ENCODE measurements around the gene SLC39A11. TPM values are rescaled to one million over a fixed set of nuclear protein-coding genes. Genes with fewer than 3 reads are reported as not detected.

Gene SLC39A11
- total RNA-seq, 6 donors from 2014 or later = 16.3 to 57.6 (median 29.5) TPM

GRCh38 chr17:72717276-72717675 is 375.2 kb downstream of the SLC39A11 start:
- no peaks in the 10 kb centered on the region for H3K27me3 ChIP-seq
- 90 to 93% methylated on average over 10 of the region's 10 CpGs for WGBS, 2 donors
- no peak overlapping the region for H3K4me3 ChIP-seq
- no peak for ATAC-seq (ENCODE audit: low FRiP score in 2 of 2)
- H3K36me3 ChIP-seq = no peaks in the 10 kb centered on the region
- TF ChIP-seq CTCF (IDR thresholded peaks at IDR 0.05) = no peak
- TF ChIP-seq POLR2AphosphoS5 (IDR thresholded peaks at IDR 0.05) = no peak
- no peak for TF ChIP-seq EP300 (IDR thresholded peaks at IDR 0.05)
- no peak for TF ChIP-seq POLR2A (IDR thresholded peaks at IDR 0.05)
- no peak overlapping the region for H3K27ac ChIP-seq
- H3K4me1 ChIP-seq = peaks cover 0 to 17% (median 0%) of the 10 kb centered on the region in 4 donors
- H3K9me3 ChIP-seq = no peaks in the 10 kb centered on the region
- no peak for DNase-seq

GRCh38 chr17:72715906-72716572 is 376.4 kb downstream of the SLC39A11 start:
- Histone ChIP-seq H3K36me3 (no peaks in the 10 kb centered on the region), H3K4me1 (peaks cover 0 to 17% (median 0%) of the 10 kb centered on the region in 4 donors), H3K27me3 (no peaks in the 10 kb centered on the region), H3K27ac (no peak overlapping the region), H3K4me3 (no peak overlapping the region), H3K9me3 (peaks cover 0 to 5% (median 1%) of the 10 kb centered on the region in 4 donors)
- DNase-seq (no peak), ATAC-seq (ENCODE audit: low FRiP score in 2 of 2) (peak in 1 of 2 donors; percentile 61)
- WGBS, 2 donors = 92 to 94% methylated on average over 23 of the region's 23 CpGs
- TF ChIP-seq POLR2AphosphoS5 (IDR thresholded peaks at IDR 0.05) (no peak), POLR2A (IDR thresholded peaks at IDR 0.05) (no peak), CTCF (IDR thresholded peaks at IDR 0.05) (no peak), EP300 (IDR thresholded peaks at IDR 0.05) (no peak)

- Histone ChIP-seq H3K27me3 (no peaks in the 10 kb centered on the region), H3K27ac (no peak overlapping the region), H3K36me3 (no peaks in the 10 kb centered on the region), H3K9me3 (peaks cover 0 to 7% (median 4%) of the 10 kb centered on the region in 4 donors), H3K4me1 (peaks cover 0 to 17% (median 0%) of the 10 kb centered on the region in 4 donors), H3K4me3 (no peak overlapping the region)
- WGBS, 2 donors = 77 to 84% methylated on average over 7 to 9 of the region's 9 CpGs
- no peak for TF ChIP-seq POLR2AphosphoS5 (IDR thresholded peaks at IDR 0.05)
- no peak for TF ChIP-seq CTCF (IDR thresholded peaks at IDR 0.05)
- TF ChIP-seq POLR2A (IDR thresholded peaks at IDR 0.05) = no peak
- TF ChIP-seq EP300 (IDR thresholded peaks at IDR 0.05) = no peak
- ATAC-seq (ENCODE audit: low FRiP score in 2 of 2) = no peak
- DNase-seq = no peak
These were observed 378.0 kb downstream of the SLC39A11 start for GRCh38 chr17:72714357-72714966.

- peaks cover 0 to 7% (median 4%) of the 10 kb centered on the region in 4 donors for H3K9me3 ChIP-seq
- H3K27me3 ChIP-seq = no peaks in the 10 kb centered on the region
- H3K4me1 ChIP-seq = peaks cover 0 to 11% (median 0%) of the 10 kb centered on the region in 4 donors
- DNase-seq = no peak
- WGBS, 2 donors = 100% methylated on average over 7 of the region's 7 CpGs
- no peak overlapping the region for H3K27ac ChIP-seq
- ATAC-seq (ENCODE audit: low FRiP score in 2 of 2) = no peak
- H3K4me3 ChIP-seq = no peak overlapping the region
- no peaks in the 10 kb centered on the region for H3K36me3 ChIP-seq
- TF ChIP-seq CTCF (IDR thresholded peaks at IDR 0.05) (no peak), POLR2A (IDR thresholded peaks at IDR 0.05) (no peak), POLR2AphosphoS5 (IDR thresholded peaks at IDR 0.05) (no peak), EP300 (IDR thresholded peaks at IDR 0.05) (no peak)
These were observed 378.8 kb downstream of the SLC39A11 start for GRCh38 chr17:72713701-72714100.

All from upper lobe of left lung (tissue), 6 donors.